OCI-LY1 (cell line): ENCODE data around the gene PRRG1.

ENCODE experiments used
- EZH2 ChIP-seq: fragments of 200-600 bp; sonication (generic), shearing (Covaris generic); IDR thresholded peaks from 2 replicates; pipeline ENCODE4 v1.8.0; 2017; ENCODE audit warnings: borderline replicate concordance, mixed run types, mild to moderate bottlenecking, antibody characterized with exemption, low read length, moderate library complexity, mixed read lengths
- TF ChIP-seq, protein P1 (sequence below): fragments of 200-600 bp; sonication (generic), shearing (Covaris generic); IDR thresholded peaks from 2 replicates; pipeline ENCODE4 v1.5.1; 2017; ENCODE audit warnings: mild to moderate bottlenecking, antibody characterized with exemption, low read length, moderate library complexity, mixed read lengths

DNA sequence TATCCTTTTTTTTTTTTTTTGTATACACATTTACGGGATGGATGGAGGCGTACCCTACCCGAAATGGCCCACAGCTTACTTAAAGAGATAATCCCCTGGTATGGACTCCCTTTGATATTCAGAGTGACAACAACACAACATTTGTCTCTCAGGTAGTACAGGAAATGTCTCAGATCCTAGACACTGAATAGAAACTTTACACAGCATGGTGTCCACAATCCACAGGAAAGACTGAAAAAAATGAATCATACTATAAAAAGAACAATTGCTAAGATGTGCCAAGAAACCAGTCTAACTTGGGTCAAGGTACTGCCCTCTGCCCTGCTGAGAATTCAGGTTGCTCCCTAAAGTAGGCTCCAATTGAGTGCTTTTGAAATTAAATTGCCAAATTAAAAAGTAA, 121.5 kb downstream of the PRRG1 start:
- TF ChIP-seq, protein P1, sequence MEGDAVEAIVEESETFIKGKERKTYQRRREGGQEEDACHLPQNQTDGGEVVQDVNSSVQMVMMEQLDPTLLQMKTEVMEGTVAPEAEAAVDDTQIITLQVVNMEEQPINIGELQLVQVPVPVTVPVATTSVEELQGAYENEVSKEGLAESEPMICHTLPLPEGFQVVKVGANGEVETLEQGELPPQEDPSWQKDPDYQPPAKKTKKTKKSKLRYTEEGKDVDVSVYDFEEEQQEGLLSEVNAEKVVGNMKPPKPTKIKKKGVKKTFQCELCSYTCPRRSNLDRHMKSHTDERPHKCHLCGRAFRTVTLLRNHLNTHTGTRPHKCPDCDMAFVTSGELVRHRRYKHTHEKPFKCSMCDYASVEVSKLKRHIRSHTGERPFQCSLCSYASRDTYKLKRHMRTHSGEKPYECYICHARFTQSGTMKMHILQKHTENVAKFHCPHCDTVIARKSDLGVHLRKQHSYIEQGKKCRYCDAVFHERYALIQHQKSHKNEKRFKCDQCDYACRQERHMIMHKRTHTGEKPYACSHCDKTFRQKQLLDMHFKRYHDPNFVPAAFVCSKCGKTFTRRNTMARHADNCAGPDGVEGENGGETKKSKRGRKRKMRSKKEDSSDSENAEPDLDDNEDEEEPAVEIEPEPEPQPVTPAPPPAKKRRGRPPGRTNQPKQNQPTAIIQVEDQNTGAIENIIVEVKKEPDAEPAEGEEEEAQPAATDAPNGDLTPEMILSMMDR = no peak
- no peak for TF ChIP-seq EZH2
